Spleen (tissue), 13 donors: ENCODE results near the gene CST11. TPM values are rescaled to one million over a fixed set of nuclear protein-coding genes. Genes with fewer than 3 reads are reported as not detected.

ENCODE experiments used
- DNase-seq: peaks from one replicate; pipeline ENCODE4 v3.0.0-alpha.2; 2020
- H3K27ac ChIP-seq, 8 donors: fragments of 200-600 bp; sonication (generic) in 7 of 8; 1 replicate in 4 of 8; 2 replicates in 4 of 8; pipeline versions ENCODE4 v1.5.0 to v1.8.0; 2016 to 2021; ENCODE audit warnings: inconsistent platforms in 4 of 8, mild to moderate bottlenecking in 4 of 8, moderate library complexity in 1 of 8
- H3K27me3 ChIP-seq, 7 donors: fragments of 200-600 bp; sonication (generic) in 6 of 7; replicated peaks in 1 of 7; 1 replicate in 4 of 7; 2 replicates in 3 of 7; pipeline versions ENCODE4 v1.5.0 to v1.8.0; 2016 to 2021; ENCODE audit warnings: inconsistent platforms in 3 of 7, mild to moderate bottlenecking in 1 of 7
- H3K36me3 ChIP-seq, 6 donors: fragments of 200-600 bp; sonication (generic) in 5 of 6; 1 replicate in 4 of 6; 2 replicates in 2 of 6; pipeline versions ENCODE4 v1.5.0 to v1.8.0; 2016 to 2021; ENCODE audit warnings: inconsistent platforms in 2 of 6
- H3K4me1 ChIP-seq, 6 donors: fragments of 200-600 bp; sonication (generic) in 5 of 6; 1 replicate in 3 of 6; 2 replicates in 3 of 6; pipeline versions ENCODE4 v1.5.0 to v1.8.0; 2016 to 2021; ENCODE audit warnings: inconsistent platforms in 3 of 6
- H3K4me3 ChIP-seq, 8 donors: fragments of 200-600 bp; sonication (generic) in 7 of 8; 1 replicate in 4 of 8; 2 replicates in 4 of 8; pipeline versions ENCODE4 v1.5.0 to v1.8.0; 2016 to 2021; ENCODE audit warnings: inconsistent platforms in 4 of 8, mild to moderate bottlenecking in 4 of 8, moderate library complexity in 2 of 8
- H3K9me3 ChIP-seq, 8 donors: fragments of 200-600 bp; sonication (generic) in 7 of 8; 1 replicate in 4 of 8; 2 replicates in 4 of 8; pipeline versions ENCODE4 v1.5.0 to v1.8.0; 2016 to 2021; ENCODE audit warnings: inconsistent platforms in 4 of 8
- CTCF ChIP-seq, 11 experiments: fragments of 200-600 bp in 7 of 11; fragments of 450-650 bp in 4 of 11; sonication (generic) in 4 of 11; IDR thresholded peaks in 8 of 11; conservative IDR thresholded peaks in 3 of 11; 1 replicate in 7 of 11; 2 replicates in 4 of 11; pipeline versions ENCODE4 v1.4.0 to v1.8.0; 2016 to 2021; ENCODE audit warnings: antibody characterized with exemption in 11 of 11, inconsistent platforms in 4 of 11, mild to moderate bottlenecking in 1 of 11
- POLR2A ChIP-seq, 3 donors: fragments of 450-650 bp; IDR thresholded peaks; one replicate each; pipeline ENCODE4 v1.5.1; 2017; ENCODE audit warnings: antibody characterized with exemption in 3 of 3, mild to moderate bottlenecking in 1 of 3
- POLR2AphosphoS5 ChIP-seq, 3 donors: sonication (generic); formaldehyde crosslinking; IDR thresholded peaks; one replicate each; pipeline ENCODE4 v1.5.1; 2017; ENCODE audit warnings: antibody characterized with exemption in 3 of 3
- WGBS, 5 donors: extraction: QIAGEN DNeasy Blood & Tissue Kit in 3 of 5; methylation state at CpG; one replicate each; pipeline versions ENCODE4 v1.1.5 to v1.1.7; 2013 to 2018; 5-methylcytosine and 5-hydroxymethylcytosine counted together
- intact Hi-C: fragments of 100-400 bp; cut with DNase I; formaldehyde crosslinking; loops from one replicate; pipeline ENCODE4 v1.15.0; 2023; ENCODE audit warnings: low total_unique reads
- long read RNA-seq, 2 donors: transcript quantifications; one replicate each; lab custom pipeline, GENCODE V29; 2026
- polyA plus RNA-seq, 3 donors: library from polyadenylated mRNA; stranded (reverse); fragments of 200-250 nt; gene quantifications; one replicate each; pipeline ENCODE4 v1.2.1, GENCODE V29; 2013
- total RNA-seq, 7 donors: library from RNA; depleted of rRNA in 3 of 7; stranded (reverse); fragments of >200 nt in 3 of 7; fragmentation: NEBNext Ultra II Directional in 4 of 7; extraction: Animal tissue kit (Norgen Biotek cat#: 25700) in 4 of 7; gene quantifications; one replicate each; pipeline versions ENCODE4 v1.1.0 to v1.2.1, GENCODE V29; 2016 to 2021
- donor health status: healthy with polysubstance abuse.
- donor health status: DM: no; HTN: no; CAD: no; lungs with moderate emphysema.
- donor health status: DM: no; HTN: no; CAD: no.
- donor health status: Bipolar disorder and iron deficiency.
- donor health status: healthy.
- donor health status: DM: no; HTN: no; CAD: no.
- donor health status: DM: yes; HTN: yes; CAD: no.

Gene CST11
- not detected for total RNA-seq
- polyA plus RNA-seq = not detected
- long read RNA-seq, donor 1 = 0 reads
- long read RNA-seq, donor 2 = 0 reads

DNA sequence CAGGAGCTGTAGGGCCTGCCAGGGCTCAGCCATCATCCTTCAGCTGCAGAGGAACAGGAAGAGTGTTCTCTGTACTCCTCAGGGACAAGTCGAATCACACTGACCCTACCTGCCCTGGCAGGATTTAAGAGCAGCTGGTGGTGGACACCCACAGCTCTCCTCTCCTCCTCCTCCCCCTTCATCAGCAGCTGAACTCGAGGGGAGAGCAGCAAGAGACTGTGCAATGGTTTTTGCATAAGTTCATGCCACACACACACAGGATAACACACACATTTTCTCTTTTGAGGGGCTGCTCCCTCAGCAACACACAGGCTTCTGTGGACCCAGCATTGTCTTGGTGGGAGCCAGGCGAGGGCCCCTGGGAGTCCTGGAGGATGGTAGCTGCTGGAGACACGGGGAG is at the start of gene CST11:
TSS of gene CST11 (minus strand) at position 101 of the 400 bp plus-strand sequence. CDS start at position 36, 65 bp downstream.
- Histone ChIP-seq H3K27ac (no peak within 1 kb of the TSS), H3K27me3 (peaks cover 0 to 11% (median 0%) of the 10 kb centered on the region in 7 donors), H3K9me3 (peaks cover 0 to 5% (median 0%) of the 10 kb centered on the region in 8 donors), H3K4me1 (peaks cover 0 to 8% (median 0%) of the 10 kb centered on the region in 6 donors), H3K4me3 (no peak within 1 kb of the TSS), H3K36me3 (no peaks in the 10 kb centered on the region)
- no peak for DNase-seq
- WGBS, 5 donors = 50 to 63% (median 59%) methylated on average over 4 of the region's 4 CpGs
- intact Hi-C loops = no loop called here
- TF ChIP-seq POLR2AphosphoS5 (IDR thresholded peaks at IDR 0.05) (no peak), CTCF (IDR thresholded peaks at IDR 0.05 in 8 of 11, conservative IDR thresholded peaks at IDR 0.05 in 3 of 11) (no peak), POLR2A (IDR thresholded peaks at IDR 0.05) (no peak)

DNA sequence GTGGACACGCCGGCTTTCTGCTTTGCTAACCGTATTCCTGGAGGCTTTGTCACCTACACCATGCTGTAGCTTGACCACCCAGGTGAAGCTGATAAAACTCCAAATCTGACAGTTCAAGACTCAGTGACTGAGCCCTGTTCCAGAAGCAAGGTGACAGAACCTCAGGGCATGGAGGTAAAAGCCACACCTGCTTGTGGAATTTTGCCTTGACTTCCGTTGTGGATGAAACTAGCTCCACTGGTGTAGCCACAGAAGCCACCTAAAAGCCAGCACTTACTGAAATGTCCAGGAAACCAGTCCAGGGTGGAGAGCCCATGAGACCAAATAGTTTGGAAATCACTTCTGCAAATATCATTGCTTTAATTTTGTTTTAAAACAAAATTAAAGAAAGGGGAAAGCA is 49.2 kb upstream of the CST11 start:
- Histone ChIP-seq H3K36me3 (no peaks in the 10 kb centered on the region), H3K27me3 (peaks cover 0 to 15% (median 0%) of the 10 kb centered on the region in 7 donors), H3K27ac (no peak overlapping the region), H3K4me1 (no peaks in the 10 kb centered on the region), H3K9me3 (peaks cover 0 to 4% (median 0%) of the 10 kb centered on the region in 8 donors), H3K4me3 (no peak overlapping the region)
- intact Hi-C loops = no loop called here
- 88 to 94% (median 91%) methylated on average over 4 of the region's 4 CpGs for WGBS, 5 donors
- DNase-seq = no peak
- TF ChIP-seq CTCF (IDR thresholded peaks at IDR 0.05 in 8 of 11, conservative IDR thresholded peaks at IDR 0.05 in 3 of 11) (no peak), POLR2A (IDR thresholded peaks at IDR 0.05) (no peak), POLR2AphosphoS5 (IDR thresholded peaks at IDR 0.05) (no peak)

DNA sequence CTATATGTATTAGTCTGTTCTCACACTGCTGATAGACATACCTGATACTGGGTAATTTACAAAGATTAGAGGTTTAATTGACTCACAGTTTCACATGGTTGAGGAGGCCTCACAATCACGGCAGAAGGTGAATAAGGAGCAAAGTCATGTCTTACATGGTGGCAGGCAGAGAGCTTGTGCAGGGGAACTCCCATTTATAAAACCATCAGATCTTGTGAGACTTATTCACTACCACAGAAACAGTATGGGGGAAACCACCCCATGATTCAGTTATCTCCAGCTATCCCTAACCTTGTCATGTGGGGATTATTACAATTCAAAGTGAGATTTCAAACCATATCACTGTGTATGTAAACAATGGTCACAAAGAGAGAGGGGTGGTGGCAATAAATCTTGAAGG is 44.9 kb upstream of the CST11 start:
- DNase-seq = no peak
- H3K27ac ChIP-seq = no peak overlapping the region
- H3K4me1 ChIP-seq = no peaks in the 10 kb centered on the region
- H3K36me3 ChIP-seq = no peaks in the 10 kb centered on the region
- TF ChIP-seq POLR2A (IDR thresholded peaks at IDR 0.05) (no peak), POLR2AphosphoS5 (IDR thresholded peaks at IDR 0.05) (no peak), CTCF (IDR thresholded peaks at IDR 0.05 in 8 of 11, conservative IDR thresholded peaks at IDR 0.05 in 3 of 11) (no peak)
- WGBS, 5 donors = 71 to 85% (median 80%) methylated on average over 1 of the region's 1 CpG
- intact Hi-C loops = no loop called here
- peaks cover 0 to 15% (median 0%) of the 10 kb centered on the region in 7 donors for H3K27me3 ChIP-seq
- peaks cover 0 to 13% (median 3%) of the 10 kb centered on the region in 8 donors for H3K9me3 ChIP-seq
- H3K4me3 ChIP-seq = no peak overlapping the region

DNA sequence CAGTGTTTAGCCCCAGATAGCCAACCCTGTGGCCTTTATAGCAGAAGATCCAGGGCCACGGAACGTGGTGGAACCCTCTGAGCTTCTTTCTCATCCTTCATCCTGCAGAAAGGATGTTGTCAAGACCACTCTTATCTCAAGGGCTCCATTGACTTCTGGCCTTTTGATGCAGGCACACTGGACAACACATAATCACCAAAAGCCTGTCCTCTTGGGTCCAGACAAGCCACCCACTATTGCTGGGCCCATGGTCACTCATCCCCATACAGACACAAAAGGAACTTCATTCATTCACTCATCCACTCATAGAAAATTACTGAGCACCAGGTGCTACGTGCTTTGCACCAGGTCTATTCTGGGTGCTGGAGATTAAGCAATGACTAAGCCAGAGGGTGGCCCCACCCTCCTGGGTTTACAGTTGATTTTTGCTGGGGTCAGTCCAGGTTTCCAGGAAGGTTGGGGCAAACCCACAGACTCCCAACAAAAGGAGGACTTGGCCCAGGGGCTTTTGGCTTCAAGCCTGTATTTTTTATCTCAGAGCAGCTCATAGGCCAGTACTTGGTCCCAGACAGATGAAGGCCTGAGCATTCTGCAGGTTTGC is 40.6 kb upstream of the CST11 start:
- WGBS, 5 donors = 70 to 86% (median 80%) methylated on average over 3 of the region's 3 CpGs
- H3K27ac ChIP-seq = no peak overlapping the region
- H3K9me3 ChIP-seq = peaks cover 0 to 13% (median 3%) of the 10 kb centered on the region in 8 donors
- no peak overlapping the region for H3K4me3 ChIP-seq
- no peak for DNase-seq
- no peaks in the 10 kb centered on the region for H3K27me3 ChIP-seq
- TF ChIP-seq POLR2A (IDR thresholded peaks at IDR 0.05) = no peak
- TF ChIP-seq CTCF (IDR thresholded peaks at IDR 0.05 in 8 of 11, conservative IDR thresholded peaks at IDR 0.05 in 3 of 11) = no peak
- TF ChIP-seq POLR2AphosphoS5 (IDR thresholded peaks at IDR 0.05) = no peak
- H3K4me1 ChIP-seq = no peaks in the 10 kb centered on the region
- no peaks in the 10 kb centered on the region for H3K36me3 ChIP-seq
- intact Hi-C loops = no loop called here
